ENCODE data around the gene C5AR1.

C5AR1 gene

GRCh38 chr19:47303966-47304365 is 5.7 kb upstream of the C5AR1 start:
- no peaks in the 10 kb centered on the region for H3K36me3 ChIP-seq (replicated peaks)
- in situ Hi-C loops (cut with HindIII; ENCODE audit: low pct_ligation_motif_present, low sequenced_read_pairs), result no loop called here
- no peak overlapping the region for H3K27ac ChIP-seq
- no peaks in the 10 kb centered on the region for H3K27me3 ChIP-seq (replicated peaks)
- DNase-seq, result no peak
- no peak for TF ChIP-seq CTCF (IDR thresholded peaks at IDR 0.05; ENCODE audit: low read depth, low read length, missing control alignments)
- H3K4me3 ChIP-seq (ENCODE audit: low read depth, low read length), result no peak overlapping the region

- in situ Hi-C loops (cut with HindIII; ENCODE audit: low pct_ligation_motif_present, low sequenced_read_pairs), result no loop called here
- H3K27ac ChIP-seq, result no peak overlapping the region
- TF ChIP-seq CTCF (IDR thresholded peaks at IDR 0.05; ENCODE audit: low read depth, low read length, missing control alignments), result peak; percentile 99
- DNase-seq, result peak; percentile 73
- no peaks in the 10 kb centered on the region for H3K36me3 ChIP-seq (replicated peaks)
- no peaks in the 10 kb centered on the region for H3K27me3 ChIP-seq (replicated peaks)
- H3K4me3 ChIP-seq (ENCODE audit: low read depth, low read length), result no peak overlapping the region
Measured at GRCh38 chr19:47305309-47305751, 4.3 kb upstream of the C5AR1 start.

- TF ChIP-seq CTCF (IDR thresholded peaks at IDR 0.05; ENCODE audit: low read depth, low read length, missing control alignments), result no peak
- no peak overlapping the region for H3K27ac ChIP-seq
- DNase-seq, result no peak
- H3K4me3 ChIP-seq (ENCODE audit: low read depth, low read length), result no peak overlapping the region
- no peaks in the 10 kb centered on the region for H3K27me3 ChIP-seq (replicated peaks)
- in situ Hi-C loops (cut with HindIII; ENCODE audit: low pct_ligation_motif_present, low sequenced_read_pairs), result no loop called here
- no peaks in the 10 kb centered on the region for H3K36me3 ChIP-seq (replicated peaks)
Measured at GRCh38 chr19:47306303-47306702, 3.4 kb upstream of the C5AR1 start.

- Histone ChIP-seq H3K36me3 (replicated peaks) (no peaks in the 10 kb centered on the region), H3K4me3 (ENCODE audit: low read depth, low read length) (no peak overlapping the region), H3K27me3 (replicated peaks) (no peaks in the 10 kb centered on the region), H3K27ac (no peak overlapping the region)
- TF ChIP-seq CTCF (IDR thresholded peaks at IDR 0.05; ENCODE audit: low read depth, low read length, missing control alignments), result no peak
- in situ Hi-C loops (cut with HindIII; ENCODE audit: low pct_ligation_motif_present, low sequenced_read_pairs), result no loop called here
- no peak for DNase-seq
Measured at GRCh38 chr19:47309038-47309437, 623 bp upstream of the C5AR1 start.

- no peak overlapping the region for H3K4me3 ChIP-seq (ENCODE audit: low read depth, low read length)
- TF ChIP-seq CTCF (IDR thresholded peaks at IDR 0.05; ENCODE audit: low read depth, low read length, missing control alignments), result no peak
- no peak overlapping the region for H3K27ac ChIP-seq
- in situ Hi-C loops (cut with HindIII; ENCODE audit: low pct_ligation_motif_present, low sequenced_read_pairs), result no loop called here
- H3K36me3 ChIP-seq (replicated peaks), result no peaks in the 10 kb centered on the region
- DNase-seq, result no peak
- H3K27me3 ChIP-seq (replicated peaks), result no peaks in the 10 kb centered on the region
Measured at GRCh38 chr19:47310323-47310722, 662 bp downstream of the C5AR1 start.

- Histone ChIP-seq H3K27me3 (replicated peaks) (no peaks in the 10 kb centered on the region), H3K27ac (no peak overlapping the region)
Measured at GRCh38 chr19:47310819-47311218, 1.2 kb downstream of the C5AR1 start.

More at GRCh38 chr19:47310819-47311218, 1.2 kb downstream of the C5AR1 start:
- no peak overlapping the region for H3K4me3 ChIP-seq (ENCODE audit: low read depth, low read length)
- H3K36me3 ChIP-seq (replicated peaks), result no peaks in the 10 kb centered on the region
- no peak for DNase-seq
- TF ChIP-seq CTCF (IDR thresholded peaks at IDR 0.05; ENCODE audit: low read depth, low read length, missing control alignments), result no peak
- in situ Hi-C loops (cut with HindIII; ENCODE audit: low pct_ligation_motif_present, low sequenced_read_pairs), result no loop called here
